Bone marrow (tissue), 2 donors: ENCODE data around the gene MTX1.
"Not testable (repeated sequence)": the region's sequence is repeated elsewhere in the genome, so short reads cannot be mapped to it uniquely, and the experiment has no call there.

ENCODE experiments used
- DNase-seq, 2 donors: peaks; one replicate each; lab custom pipeline; 2025; lab: John Stamatoyannopoulos, UW

MTX1 gene

GRCh38 chr1:155208541-155209311 is at the start of gene MTX1:
Gene MTX1, plus strand, starts transcription at chr1:155208695. Its CDS starts 110 bp downstream, at chr1:155208805.
- DNase-seq = peak; percentile 61 to 91

GRCh38 chr1:155158991-155159390 is 49.5 kb upstream of the MTX1 start:
- DNase-seq = no peak

- DNase-seq = no peak
Observed at GRCh38 chr1:155160128-155160527, 48.4 kb upstream of the MTX1 start.

- not testable (repeated sequence) for DNase-seq
Observed at GRCh38 chr1:155162631-155163030, 45.9 kb upstream of the MTX1 start.

GRCh38 chr1:155163785-155164184 is 44.7 kb upstream of the MTX1 start:
- DNase-seq = not testable (repeated sequence)

GRCh38 chr1:155164625-155165024 is 43.9 kb upstream of the MTX1 start:
- not testable (repeated sequence) for DNase-seq

GRCh38 chr1:155166051-155166470 is 42.4 kb upstream of the MTX1 start:
- DNase-seq = no peak

GRCh38 chr1:155166471-155167165 is 41.9 kb upstream of the MTX1 start:
- DNase-seq = peak in 1 of 2 donors; percentile 91

- DNase-seq = peak; percentile 70 to 76
Observed at GRCh38 chr1:155167166-155168104, 41.1 kb upstream of the MTX1 start.

GRCh38 chr1:155168105-155168445 is 40.4 kb upstream of the MTX1 start:
- DNase-seq = not testable (repeated sequence)

- no peak for DNase-seq
Observed at GRCh38 chr1:155168456-155169210, 39.9 kb upstream of the MTX1 start.

GRCh38 chr1:155169541-155169940 is 39.0 kb upstream of the MTX1 start:
- no peak for DNase-seq

GRCh38 chr1:155170101-155170785 is 38.3 kb upstream of the MTX1 start:
- no peak for DNase-seq

- no peak for DNase-seq
Observed at GRCh38 chr1:155170806-155171205, 37.7 kb upstream of the MTX1 start.

GRCh38 chr1:155171836-155172731 is 36.4 kb upstream of the MTX1 start:
- DNase-seq = no peak

- peak; percentile 73 to 86 for DNase-seq
Observed at GRCh38 chr1:155172732-155173477, 35.6 kb upstream of the MTX1 start, which contains the start of gene KRTCAP2. Gene KRTCAP2, minus strand, starts transcription at chr1:155173304. Its CDS starts 80 bp downstream, at chr1:155173224.

- no peak for DNase-seq
Observed at GRCh38 chr1:155173478-155174323, 34.8 kb upstream of the MTX1 start, which contains the start of gene TRIM46. Gene TRIM46, plus strand, starts transcription at chr1:155173849. Its CDS starts 118 bp downstream, at chr1:155173967.
